Measurements from ENCODE around the gene PXDN.

PXDN gene

DNA sequence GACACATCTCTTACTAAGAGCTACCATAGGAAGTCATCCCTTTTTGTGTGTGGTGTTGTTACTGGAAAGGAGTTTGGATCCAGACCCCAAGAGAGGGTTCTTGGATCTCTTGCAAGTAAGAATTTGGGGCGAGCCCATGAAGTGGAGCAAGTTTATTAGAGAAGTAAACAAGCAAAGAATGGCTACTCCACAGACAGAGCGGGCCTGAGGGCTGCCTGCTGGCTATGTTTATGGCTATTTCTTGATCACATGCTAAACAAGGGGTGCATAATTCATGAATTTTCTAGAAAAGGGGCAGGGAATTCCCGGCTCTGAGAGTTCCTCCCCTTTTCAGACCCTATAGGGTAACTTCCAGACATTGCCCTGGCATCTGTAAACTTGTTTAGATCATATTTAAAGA, 30.6 kb upstream of the PXDN start:
- no peak for DNase-seq (ENCODE audit: low read depth, low spot score)
- H3K4me3 ChIP-seq (ENCODE audit: insufficient read length, low read depth), result no peak overlapping the region
- TF ChIP-seq ZNF274 (IDR thresholded peaks at IDR 0.05; ENCODE audit: low read depth, low read length) (no peak), SUZ12 (IDR thresholded peaks at IDR 0.05; ENCODE audit: extremely low read depth, insufficient read depth, insufficient read length) (no peak), YY1 (IDR thresholded peaks at IDR 0.05; ENCODE audit: insufficient read depth, insufficient read length) (no peak)
- H3K27me3 ChIP-seq (ENCODE audit: insufficient read depth, insufficient read length), result no peaks in the 10 kb centered on the region
- H3K36me3 ChIP-seq (ENCODE audit: insufficient read depth, insufficient read length, low read length), result no peaks in the 10 kb centered on the region
- peaks cover 6% of the 10 kb centered on the region for H3K4me1 ChIP-seq (ENCODE audit: insufficient read depth, insufficient read length)
- no peaks in the 10 kb centered on the region for H3K9me3 ChIP-seq (ENCODE audit: insufficient read depth, low read length)
- H3K9ac ChIP-seq (ENCODE audit: insufficient read length, low read depth), result no peak overlapping the region

DNA sequence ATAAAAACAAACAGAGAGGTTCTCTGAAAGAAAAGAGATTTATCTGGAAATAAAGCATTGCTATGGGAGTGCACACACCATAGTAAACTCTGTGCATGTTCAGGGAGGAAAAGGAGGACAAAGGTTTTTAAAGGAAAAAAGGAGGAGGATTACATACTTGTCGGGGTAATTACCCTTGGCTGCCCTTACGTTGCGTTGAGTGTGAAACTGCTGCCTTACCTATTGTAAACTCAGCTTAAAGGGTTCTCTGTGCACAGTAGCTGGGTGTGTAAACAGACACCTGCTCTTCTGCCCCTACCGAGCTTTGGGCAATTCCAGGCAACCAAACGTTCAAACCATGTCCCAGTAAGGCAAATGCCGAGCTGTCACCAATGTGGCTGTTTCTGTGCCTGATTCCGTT, 29.6 kb upstream of the PXDN start:
- Histone ChIP-seq H3K36me3 (ENCODE audit: insufficient read depth, insufficient read length, low read length) (no peaks in the 10 kb centered on the region), H3K9me3 (ENCODE audit: insufficient read depth, low read length) (no peaks in the 10 kb centered on the region), H3K9ac (ENCODE audit: insufficient read length, low read depth) (no peak overlapping the region), H3K27me3 (ENCODE audit: insufficient read depth, insufficient read length) (peaks cover 3% of the 10 kb centered on the region), H3K4me1 (ENCODE audit: insufficient read depth, insufficient read length) (peaks cover 6% of the 10 kb centered on the region), H3K4me3 (ENCODE audit: insufficient read length, low read depth) (no peak overlapping the region)
- no peak for TF ChIP-seq ZNF274 (IDR thresholded peaks at IDR 0.05; ENCODE audit: low read depth, low read length)
- TF ChIP-seq YY1 (IDR thresholded peaks at IDR 0.05; ENCODE audit: insufficient read depth, insufficient read length), result no peak
- no peak for TF ChIP-seq SUZ12 (IDR thresholded peaks at IDR 0.05; ENCODE audit: extremely low read depth, insufficient read depth, insufficient read length)
- no peak for DNase-seq (ENCODE audit: low read depth, low spot score)

DNA sequence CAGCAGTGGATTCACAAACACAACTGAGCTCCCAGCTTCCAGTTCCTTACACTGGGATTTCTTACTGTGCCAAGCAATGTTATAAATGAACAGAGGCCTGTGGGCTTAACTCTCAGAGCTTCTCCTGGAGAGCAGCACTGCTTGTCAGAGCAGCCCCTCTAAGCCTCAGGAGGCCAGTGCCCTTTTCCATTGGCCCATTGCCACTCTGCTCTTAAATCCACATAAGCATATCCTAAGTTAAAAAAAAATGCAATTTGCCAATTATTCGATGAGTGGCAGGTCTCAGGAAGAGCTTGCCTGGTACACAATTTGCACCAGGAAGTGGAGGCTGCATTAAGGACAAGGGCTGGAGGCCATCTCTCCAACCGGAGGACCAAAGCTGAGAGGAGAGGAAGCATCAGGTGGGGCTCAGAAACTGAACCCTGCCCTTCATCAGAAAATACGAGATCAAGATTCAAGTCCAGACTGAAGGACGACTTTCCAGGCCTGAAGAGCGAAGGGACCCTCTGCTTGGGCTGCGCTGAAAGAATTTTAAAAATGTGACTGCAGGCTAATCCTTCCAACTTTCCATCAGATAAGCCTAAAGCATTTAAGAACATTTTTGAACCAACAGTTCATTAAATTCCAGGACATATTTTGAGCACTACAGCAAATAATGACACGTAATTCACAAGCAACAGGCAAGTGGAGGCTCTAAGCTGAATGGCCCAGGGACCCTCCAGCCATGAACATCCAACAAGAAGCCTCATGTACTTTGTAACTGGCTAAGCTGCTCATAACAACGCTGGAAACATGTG, 28.4 kb upstream of the PXDN start:
- TF ChIP-seq YY1 (IDR thresholded peaks at IDR 0.05; ENCODE audit: insufficient read depth, insufficient read length), result no peak
- TF ChIP-seq SUZ12 (IDR thresholded peaks at IDR 0.05; ENCODE audit: extremely low read depth, insufficient read depth, insufficient read length), result no peak
- no peak for TF ChIP-seq ZNF274 (IDR thresholded peaks at IDR 0.05; ENCODE audit: low read depth, low read length)
- Histone ChIP-seq H3K4me3 (ENCODE audit: insufficient read length, low read depth) (no peak overlapping the region), H3K9me3 (ENCODE audit: insufficient read depth, low read length) (no peaks in the 10 kb centered on the region), H3K4me1 (ENCODE audit: insufficient read depth, insufficient read length) (peaks cover 6% of the 10 kb centered on the region), H3K27me3 (ENCODE audit: insufficient read depth, insufficient read length) (peaks cover 7% of the 10 kb centered on the region), H3K36me3 (ENCODE audit: insufficient read depth, insufficient read length, low read length) (no peaks in the 10 kb centered on the region), H3K9ac (ENCODE audit: insufficient read length, low read depth) (no peak overlapping the region)
- DNase-seq (ENCODE audit: low read depth, low spot score), result no peak

DNA sequence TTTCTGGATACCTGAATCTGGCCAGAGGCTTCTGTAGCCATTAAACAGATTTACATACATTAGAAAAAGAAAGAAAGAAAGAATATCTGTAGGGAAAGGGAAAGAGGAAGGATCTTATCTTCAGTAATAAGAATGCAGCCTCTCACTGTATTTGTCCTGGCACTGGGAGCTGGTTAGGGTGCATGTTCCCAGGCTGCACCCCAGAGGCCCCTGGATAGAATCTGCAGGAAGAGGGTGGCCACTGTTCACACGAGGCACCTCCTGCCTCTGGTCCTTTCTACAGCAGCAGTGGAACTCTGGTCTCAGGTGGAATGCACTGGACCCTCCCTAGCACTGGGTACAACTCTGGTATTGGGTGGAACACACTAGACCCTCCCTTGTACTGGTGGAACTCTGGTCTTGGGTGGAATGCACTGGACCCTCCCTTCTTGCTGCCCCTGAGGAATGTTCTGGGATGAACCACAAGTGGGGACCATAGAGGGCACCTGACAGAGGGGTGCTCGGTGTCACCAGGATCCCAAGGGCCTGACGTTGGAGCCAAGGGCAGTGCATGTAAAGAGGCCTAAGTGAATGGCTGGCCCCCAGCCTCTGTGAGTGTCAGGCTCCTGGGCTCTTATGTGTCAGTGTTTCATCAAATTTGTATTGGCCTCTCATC, 27.4 kb upstream of the PXDN start:
- TF ChIP-seq SUZ12 (IDR thresholded peaks at IDR 0.05; ENCODE audit: extremely low read depth, insufficient read depth, insufficient read length), result no peak
- Histone ChIP-seq H3K36me3 (ENCODE audit: insufficient read depth, insufficient read length, low read length) (no peaks in the 10 kb centered on the region), H3K9ac (ENCODE audit: insufficient read length, low read depth) (no peak overlapping the region), H3K4me1 (ENCODE audit: insufficient read depth, insufficient read length) (peaks cover 10% of the 10 kb centered on the region), H3K9me3 (ENCODE audit: insufficient read depth, low read length) (no peaks in the 10 kb centered on the region), H3K27me3 (ENCODE audit: insufficient read depth, insufficient read length) (peaks cover 7% of the 10 kb centered on the region), H3K4me3 (ENCODE audit: insufficient read length, low read depth) (no peak overlapping the region)
- DNase-seq (ENCODE audit: low read depth, low spot score), result peak; percentile 18

DNA sequence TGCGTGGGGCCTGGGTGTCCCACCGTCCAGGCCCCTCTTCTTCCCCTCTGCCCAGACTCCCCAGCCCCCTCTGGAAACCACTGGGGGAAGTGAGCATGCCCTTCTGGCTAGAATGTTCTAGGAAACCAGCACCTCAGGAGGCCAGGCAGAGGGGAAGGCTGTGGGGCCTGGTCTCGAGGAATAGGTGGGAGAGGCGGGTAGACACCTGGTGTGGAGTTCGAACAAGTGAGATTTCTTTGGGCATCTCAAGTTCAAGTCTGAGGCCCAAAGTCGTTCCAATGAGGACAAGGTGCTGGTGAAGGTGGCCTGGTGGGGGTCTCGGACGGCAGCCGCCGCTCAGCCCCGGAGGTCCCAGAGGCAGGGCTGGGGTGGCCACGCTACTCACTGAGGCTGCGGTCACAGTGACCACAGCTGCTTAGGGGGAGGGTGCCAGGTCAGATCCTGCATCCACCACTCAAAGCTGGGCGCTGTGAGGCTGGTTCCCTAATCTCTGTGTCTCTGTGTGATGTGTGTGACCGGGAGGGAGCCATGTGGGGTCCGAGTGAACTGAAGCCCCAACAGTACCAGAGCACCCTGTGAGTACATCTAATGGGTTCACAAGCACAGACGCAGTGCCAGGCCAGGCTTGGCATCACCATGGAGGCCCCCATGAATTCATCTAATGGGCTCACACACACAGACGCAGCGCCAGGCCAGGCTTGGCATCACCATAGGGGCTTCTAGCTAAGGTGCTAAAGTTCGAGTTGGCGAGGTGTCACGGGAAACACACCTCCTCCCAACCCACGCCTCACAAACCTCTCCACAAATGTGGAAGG, 26.5 kb upstream of the PXDN start:
- peaks cover 15% of the 10 kb centered on the region for H3K4me1 ChIP-seq (ENCODE audit: insufficient read depth, insufficient read length)
- TF ChIP-seq ZNF274 (IDR thresholded peaks at IDR 0.05; ENCODE audit: low read depth, low read length) (no peak), SUZ12 (IDR thresholded peaks at IDR 0.05; ENCODE audit: extremely low read depth, insufficient read depth, insufficient read length) (no peak), YY1 (IDR thresholded peaks at IDR 0.05; ENCODE audit: insufficient read depth, insufficient read length) (no peak)
- H3K4me3 ChIP-seq (ENCODE audit: insufficient read length, low read depth), result no peak overlapping the region
- no peak for DNase-seq (ENCODE audit: low read depth, low spot score)
- H3K9me3 ChIP-seq (ENCODE audit: insufficient read depth, low read length), result no peaks in the 10 kb centered on the region
- peaks cover 7% of the 10 kb centered on the region for H3K27me3 ChIP-seq (ENCODE audit: insufficient read depth, insufficient read length)
- no peak overlapping the region for H3K9ac ChIP-seq (ENCODE audit: insufficient read length, low read depth)
- no peaks in the 10 kb centered on the region for H3K36me3 ChIP-seq (ENCODE audit: insufficient read depth, insufficient read length, low read length)

DNA sequence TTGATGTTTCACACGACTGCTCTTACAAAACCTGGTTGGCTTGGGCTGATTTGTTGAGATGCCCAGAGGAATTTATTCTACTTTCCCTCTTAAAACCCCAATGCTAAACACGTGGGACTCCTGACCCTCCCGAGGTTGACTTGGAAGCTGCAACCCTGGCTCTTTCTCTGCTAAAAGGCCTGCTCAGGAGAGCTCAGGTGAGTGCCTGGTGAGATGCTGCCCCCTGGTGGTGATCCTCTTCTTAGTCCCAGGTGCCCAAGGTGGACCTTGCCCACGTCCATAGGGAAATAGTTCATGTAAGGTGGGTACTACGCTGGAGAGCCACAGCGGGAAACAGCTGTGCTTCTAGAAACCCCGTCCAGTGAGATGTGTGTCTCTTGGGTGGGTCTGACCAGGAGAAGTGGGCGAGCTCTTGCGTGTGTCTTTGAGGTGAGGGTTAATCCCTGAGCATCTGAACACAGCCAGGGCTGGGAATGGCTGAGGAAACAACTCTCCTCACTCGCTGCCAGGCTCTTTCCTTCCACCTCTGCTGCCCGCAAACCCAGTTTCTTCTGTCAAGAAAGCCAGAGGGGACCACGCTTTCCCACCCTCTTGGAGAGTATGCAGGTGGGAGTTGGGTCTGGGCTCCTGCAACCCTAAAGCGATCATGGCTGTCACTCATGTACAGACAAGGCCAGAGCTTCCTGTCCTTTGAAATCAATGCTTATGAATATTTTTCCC, 25.5 kb upstream of the PXDN start:
- TF ChIP-seq YY1 (IDR thresholded peaks at IDR 0.05; ENCODE audit: insufficient read depth, insufficient read length) (no peak), ZNF274 (IDR thresholded peaks at IDR 0.05; ENCODE audit: low read depth, low read length) (no peak)
- Histone ChIP-seq H3K9ac (ENCODE audit: insufficient read length, low read depth) (no peak overlapping the region), H3K9me3 (ENCODE audit: insufficient read depth, low read length) (no peaks in the 10 kb centered on the region), H3K36me3 (ENCODE audit: insufficient read depth, insufficient read length, low read length) (no peaks in the 10 kb centered on the region), H3K27me3 (ENCODE audit: insufficient read depth, insufficient read length) (peaks cover 7% of the 10 kb centered on the region), H3K4me3 (ENCODE audit: insufficient read length, low read depth) (no peak overlapping the region), H3K4me1 (ENCODE audit: insufficient read depth, insufficient read length) (peaks cover 15% of the 10 kb centered on the region)
- peak; percentile 90 for DNase-seq (ENCODE audit: low read depth, low spot score)

Measured in NT2/D1 (cell line).